OCI-LY7 (cell line): ENCODE measurements around the gene DCAF4. TPM values are rescaled to one million over a fixed set of nuclear protein-coding genes. Genes with fewer than 3 reads are reported as not detected.

Source experiments
- BruUV-seq: library from RNA; stranded (reverse); fragments of 400-500 nt; replicated peaks from 2 replicates; lab custom pipeline; 2021; lab: Mats Ljungman, UMichigan
- CTCF ChIA-PET: fragments of 300-600 bp; sonication (Branson Sonifier 250); formaldehyde crosslinking; loops from one replicate; lab custom pipeline; 2022; ENCODE audit warnings: antibody characterized with exemption; ENCODE audit not compliant: unreplicated experiment; lab: Charles Lee
- POLR2A ChIA-PET: fragments of 300-600 bp; sonication (Branson Sonifier 250); formaldehyde crosslinking; loops from one replicate; lab custom pipeline; 2022; ENCODE audit warnings: antibody characterized with exemption; lab: Charles Lee
- DNase-seq: peaks from one replicate; pipeline ENCODE4 v3.0.0-alpha.2; 2015; ENCODE audit warnings: low spot score
- H2AFZ ChIP-seq: fragments of 200-600 bp; sonication (generic), shearing (Covaris generic); 2 replicates; pipeline ENCODE4 v1.6.1; 2014; ENCODE audit warnings: mild to moderate bottlenecking, antibody characterized with exemption, low read length, moderate library complexity
- H3K27ac ChIP-seq: fragments of 200-600 bp; sonication (generic); 2 replicates; pipeline ENCODE4 v1.5.1; 2014; ENCODE audit warnings: mixed run types, low read depth, mild to moderate bottlenecking, moderate library complexity, low read length, inconsistent platforms; ENCODE audit not compliant: poor library complexity, severe bottlenecking
- H3K36me3 ChIP-seq: fragments of 200-600 bp; sonication (generic); 2 replicates; pipeline ENCODE4 v1.6.1; 2014; ENCODE audit warnings: mild to moderate bottlenecking, antibody characterized with exemption, low read length, moderate library complexity, mixed read lengths; ENCODE audit not compliant: insufficient read depth
- H3K4me1 ChIP-seq: fragments of 200-600 bp; sonication (generic); 2 replicates; pipeline ENCODE4 v1.5.1; 2014; ENCODE audit warnings: mild to moderate bottlenecking, low read length; ENCODE audit not compliant: insufficient read depth, poor library complexity, severe bottlenecking
- H3K4me2 ChIP-seq: fragments of 200-600 bp; sonication (generic); 2 replicates; pipeline ENCODE4 v1.6.1; 2014; ENCODE audit warnings: mild to moderate bottlenecking, low read length
- H3K4me3 ChIP-seq: fragments of 200-600 bp; sonication (generic); 2 replicates; pipeline ENCODE4 v1.5.1; 2014; ENCODE audit warnings: mild to moderate bottlenecking, low read depth, low read length; ENCODE audit not compliant: poor library complexity, severe bottlenecking
- H3K79me2 ChIP-seq: fragments of 200-600 bp; sonication (generic); 2 replicates; pipeline ENCODE4 v1.6.1; 2016; ENCODE audit warnings: low read depth, mild to moderate bottlenecking, low read length, moderate library complexity, mixed read lengths; ENCODE audit not compliant: insufficient read depth
- H3K9me2 ChIP-seq: fragments of 200-600 bp; sonication (generic); 2 replicates; pipeline ENCODE4 v1.6.1; 2016; ENCODE audit warnings: mild to moderate bottlenecking, low read length, mixed read lengths; ENCODE audit not compliant: insufficient read depth
- H3K9me3 ChIP-seq: fragments of 200-600 bp; sonication (generic); 2 replicates; pipeline ENCODE4 v1.6.1; 2014; ENCODE audit warnings: mild to moderate bottlenecking, mixed run types, low read length, mixed read lengths
- H4K20me1 ChIP-seq: fragments of 200-600 bp; sonication (generic); 2 replicates; pipeline ENCODE4 v1.6.1; 2014; ENCODE audit warnings: mild to moderate bottlenecking, antibody characterized with exemption, low read length, moderate library complexity, mixed read lengths; ENCODE audit not compliant: insufficient read depth
- CTCF ChIP-seq: fragments of 200-600 bp; sonication (generic); conservative IDR thresholded peaks from 2 replicates; pipeline ENCODE4 v1.5.1; 2014; ENCODE audit warnings: mild to moderate bottlenecking, antibody characterized with exemption, low read length, moderate library complexity, mixed read lengths
- EZH2phosphoT487 ChIP-seq: fragments of 200-600 bp; sonication (generic); IDR thresholded peaks from 2 replicates; pipeline ENCODE4 v1.6.1; 2018; ENCODE audit warnings: low read depth, borderline replicate concordance, mild to moderate bottlenecking, mixed run types, antibody characterized with exemption, low read length, moderate library complexity, mixed read lengths
- intact Hi-C: fragments of 100-400 bp; cut with micrococcal nuclease; formaldehyde crosslinking; loops from one replicate; pipeline ENCODE4 v1.10.0; 2022; ENCODE audit not compliant: unreplicated experiment
- total RNA-seq, 2 experiments: library from RNA; depleted of rRNA in 1 of 2; stranded (reverse); fragments of >200 nt in 1 of 2; shearing (Covaris generic) in 1 of 2; gene quantifications; 2 replicates each; pipeline ENCODE4 v1.2.3, GENCODE V29; 2014 to 2022

DCAF4 gene
- total RNA-seq, 2 experiments from 2014 or later: 31.1 to 48.8 TPM

- no TSS peak for BruUV-seq
- CTCF ChIA-PET: no interaction called here
- no peaks in the 10 kb centered on the region for H4K20me1 ChIP-seq
- no peak overlapping the region for H3K27ac ChIP-seq
- intact Hi-C loops: no loop called here
- no peak overlapping the region for H3K4me2 ChIP-seq
- DNase-seq: no peak
- TF ChIP-seq CTCF (no peak), EZH2phosphoT487 (no peak)
- POLR2A ChIA-PET: interaction anchor here (0.6 to 1.2 kb wide), 2 partner anchors 10 to 111 kb away, joined by 3 to 7 read pairs; no protein-coding TSS in a partner anchor
- H3K4me3 ChIP-seq: no peak overlapping the region
- H3K79me2 ChIP-seq: no peaks in the 10 kb centered on the region
- H2AFZ ChIP-seq: no peak overlapping the region
- H3K36me3 ChIP-seq: no peaks in the 10 kb centered on the region
- no peaks in the 10 kb centered on the region for H3K9me3 ChIP-seq
- H3K9me2 ChIP-seq: no peaks in the 10 kb centered on the region
- peaks cover 15% of the 10 kb centered on the region for H3K4me1 ChIP-seq
Measured at GRCh38 chr14:72888636-72889201, 37.5 kb upstream of the DCAF4 start.

- peaks cover 16% of the 10 kb centered on the region for H3K4me1 ChIP-seq
- TF ChIP-seq CTCF: no peak
- TF ChIP-seq EZH2phosphoT487: no peak
- H3K36me3 ChIP-seq: no peaks in the 10 kb centered on the region
- H3K4me3 ChIP-seq: no peak overlapping the region
- H3K79me2 ChIP-seq: no peaks in the 10 kb centered on the region
- CTCF ChIA-PET: no interaction called here
- DNase-seq: no peak
- no peaks in the 10 kb centered on the region for H3K9me3 ChIP-seq
- H3K9me2 ChIP-seq: no peaks in the 10 kb centered on the region
- POLR2A ChIA-PET: no interaction called here
- no peak overlapping the region for H2AFZ ChIP-seq
- H4K20me1 ChIP-seq: no peaks in the 10 kb centered on the region
- H3K4me2 ChIP-seq: no peak overlapping the region
- H3K27ac ChIP-seq: no peak overlapping the region
- no TSS peak for BruUV-seq
- intact Hi-C loops: no loop called here
Measured at GRCh38 chr14:72889366-72889765, 36.9 kb upstream of the DCAF4 start.

GRCh38 chr14:72891666-72892102 lies 34.6 kb upstream of the DCAF4 start:
- intact Hi-C loops: no loop called here
- TF ChIP-seq CTCF (no peak), EZH2phosphoT487 (no peak)
- Histone ChIP-seq H3K9me3 (no peaks in the 10 kb centered on the region), H3K4me3 (peak overlapping the region; percentile 73), H3K9me2 (no peaks in the 10 kb centered on the region), H3K4me1 (peaks cover 20% of the 10 kb centered on the region), H3K79me2 (no peaks in the 10 kb centered on the region), H2AFZ (no peak overlapping the region), H4K20me1 (no peaks in the 10 kb centered on the region), H3K4me2 (peak overlapping the region; percentile 86), H3K27ac (no peak overlapping the region), H3K36me3 (no peaks in the 10 kb centered on the region)
- DNase-seq: no peak
- POLR2A ChIA-PET: interaction anchor here (0.5 to 0.6 kb wide), 2 partner anchors 372 to 906 kb away, joined by 3 read pairs; no protein-coding TSS in a partner anchor
- CTCF ChIA-PET: no interaction called here
- BruUV-seq: no TSS peak
